ENCODE measurements around the gene MTX2. TPM values are rescaled to one million over a fixed set of nuclear protein-coding genes. Genes with fewer than 3 reads are reported as not detected.

MTX2 gene
- total RNA-seq, 4 donors from 2014 or later, result 23.4 to 42.0 (median 33.7) TPM

DNA sequence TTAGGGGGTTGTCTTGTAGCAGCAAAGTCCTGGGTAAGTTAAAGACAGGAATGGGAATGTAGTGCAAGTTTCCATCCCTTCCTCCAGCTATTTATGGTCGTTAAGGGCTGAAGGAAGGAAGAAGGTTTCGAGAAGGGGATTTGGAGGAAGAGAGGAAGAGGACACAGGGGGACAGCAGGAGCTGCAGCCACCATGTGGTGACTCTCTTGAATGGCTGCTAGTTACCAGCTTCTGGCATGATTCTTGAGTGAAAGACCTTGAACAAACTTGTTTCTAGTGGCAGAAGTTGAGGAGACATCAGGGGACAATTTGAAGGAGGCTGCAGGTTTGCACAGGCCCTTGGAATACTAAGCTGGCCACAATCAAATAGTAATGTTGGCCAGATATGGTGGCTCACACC, 116.6 kb downstream of the MTX2 start:
- H3K27ac ChIP-seq, result no peak overlapping the region
- WGBS, 2 donors, result 49 to 52% methylated on average over 2 of the region's 2 CpGs
- no peak for DNase-seq
- H3K4me3 ChIP-seq (replicated peaks in 1 of 3), result no peak overlapping the region
- H3K27me3 ChIP-seq, result no peaks in the 10 kb centered on the region
- TF ChIP-seq, protein P1, sequence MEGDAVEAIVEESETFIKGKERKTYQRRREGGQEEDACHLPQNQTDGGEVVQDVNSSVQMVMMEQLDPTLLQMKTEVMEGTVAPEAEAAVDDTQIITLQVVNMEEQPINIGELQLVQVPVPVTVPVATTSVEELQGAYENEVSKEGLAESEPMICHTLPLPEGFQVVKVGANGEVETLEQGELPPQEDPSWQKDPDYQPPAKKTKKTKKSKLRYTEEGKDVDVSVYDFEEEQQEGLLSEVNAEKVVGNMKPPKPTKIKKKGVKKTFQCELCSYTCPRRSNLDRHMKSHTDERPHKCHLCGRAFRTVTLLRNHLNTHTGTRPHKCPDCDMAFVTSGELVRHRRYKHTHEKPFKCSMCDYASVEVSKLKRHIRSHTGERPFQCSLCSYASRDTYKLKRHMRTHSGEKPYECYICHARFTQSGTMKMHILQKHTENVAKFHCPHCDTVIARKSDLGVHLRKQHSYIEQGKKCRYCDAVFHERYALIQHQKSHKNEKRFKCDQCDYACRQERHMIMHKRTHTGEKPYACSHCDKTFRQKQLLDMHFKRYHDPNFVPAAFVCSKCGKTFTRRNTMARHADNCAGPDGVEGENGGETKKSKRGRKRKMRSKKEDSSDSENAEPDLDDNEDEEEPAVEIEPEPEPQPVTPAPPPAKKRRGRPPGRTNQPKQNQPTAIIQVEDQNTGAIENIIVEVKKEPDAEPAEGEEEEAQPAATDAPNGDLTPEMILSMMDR (IDR thresholded peaks at IDR 0.05), result no peak
- no peak for TF ChIP-seq POLR2A (IDR thresholded peaks at IDR 0.05)
- intact Hi-C loops (cut with DNase I), result no loop called here
- H3K9me3 ChIP-seq, result no peaks in the 10 kb centered on the region
- H3K36me3 ChIP-seq, result no peaks in the 10 kb centered on the region
- H3K4me1 ChIP-seq, result peaks cover 3 to 4% of the 10 kb centered on the region in 2 donors

Other genes starting within 250 kb of the MTX2 start
- not detected for gene EVX2, start 185.5 kb upstream of the MTX2 start, total RNA-seq
- gene HOXD13, start 176.7 kb upstream of the MTX2 start, total RNA-seq, result not detected
- gene HOXD12, start 169.6 kb upstream of the MTX2 start, total RNA-seq, result not detected
- not detected for gene HOXD11, start 162.2 kb upstream of the MTX2 start, total RNA-seq
- gene HOXD10, start 152.7 kb upstream of the MTX2 start, total RNA-seq, result under 1 TPM in 2 of 4 donors, not detected in 2; 0.33 to 0.54 TPM
- 1 to 10 TPM in 3 of 4 donors, under 1 TPM in 1; 0.83 to 3.9 (median 2.3) TPM for gene HOXD9, start 146.7 kb upstream of the MTX2 start, total RNA-seq
- 10 to 100 TPM in 2 of 4 donors, 1 to 10 TPM in 2; 4.1 to 24.9 (median 9.9) TPM for gene HOXD8, start 139.7 kb upstream of the MTX2 start, total RNA-seq
- gene HOXD4, start 117.9 kb upstream of the MTX2 start, total RNA-seq, result 1 to 10 TPM; 1.6 to 4.8 (median 3.3) TPM
- 1 to 10 TPM in 3 of 4 donors, under 1 TPM in 1; 0.75 to 5.0 (median 3.1) TPM for gene HOXD3, start 112.1 kb upstream of the MTX2 start, total RNA-seq
- under 1 TPM in 2 of 4 donors, not detected in 2; 0.11 to 0.40 TPM for gene HOXD1, start 80.8 kb upstream of the MTX2 start, total RNA-seq